ENCODE measurements around the gene ETV3.

ETV3 gene

GRCh38 chr1:157139052-157139715 lies 989 bp upstream of the ETV3 start:
- H3K4me3 ChIP-seq (ENCODE audit: low read depth, low read length) = peak overlapping the region; percentile 96
- TF ChIP-seq CTCF (IDR thresholded peaks at IDR 0.05; ENCODE audit: borderline replicate concordance, insufficient read depth, low read depth, low read length) = no peak

DNA sequence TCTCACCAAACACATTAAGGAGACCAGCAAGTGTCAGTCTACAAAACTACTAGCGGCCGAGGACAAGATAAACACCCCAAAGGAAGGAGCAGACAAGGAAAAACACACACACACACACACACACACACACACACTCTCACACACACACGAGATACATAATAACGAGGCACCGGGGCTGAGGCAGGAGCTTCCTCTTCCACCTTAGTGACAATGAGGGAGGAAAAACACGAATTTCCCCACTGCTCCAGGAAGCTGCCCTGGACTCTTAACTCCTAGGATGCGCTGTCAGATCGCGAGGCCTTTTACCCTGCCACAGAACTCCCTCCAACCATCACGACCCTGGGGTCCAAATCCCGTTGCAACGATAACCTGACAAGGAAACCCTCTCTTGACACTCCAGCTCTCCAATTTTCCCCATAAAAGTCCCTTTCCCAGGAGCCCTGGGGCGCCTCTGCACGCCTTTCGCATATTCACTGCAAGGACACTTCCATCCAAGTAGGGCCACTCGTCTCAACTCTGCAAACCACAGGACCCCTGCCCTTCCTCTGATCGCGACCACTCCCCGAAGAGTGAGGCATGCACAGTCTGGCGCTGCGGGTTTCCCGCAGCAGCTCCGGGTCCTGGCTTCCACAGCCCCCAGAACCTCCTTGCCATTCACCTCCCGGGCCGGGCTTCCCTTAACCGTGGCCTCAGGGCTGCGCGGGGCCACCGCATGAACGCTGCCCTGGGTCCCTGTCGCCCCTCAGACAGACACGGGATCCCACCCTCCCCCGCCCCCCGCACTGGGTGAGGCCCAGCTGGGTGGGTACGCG lies 581 bp downstream of the ETV3 start:
- no peak for TF ChIP-seq CTCF (IDR thresholded peaks at IDR 0.05; ENCODE audit: borderline replicate concordance, insufficient read depth, low read depth, low read length)

GRCh38 chr1:157137046-157137407 lies 1.2 kb downstream of the ETV3 start:
- peak overlapping the region; percentile 96 for H3K4me3 ChIP-seq (ENCODE audit: low read depth, low read length)

More for the DNA sequence above, 581 bp downstream of the ETV3 start:
- peak overlapping the region; percentile 96 for H3K4me3 ChIP-seq (ENCODE audit: low read depth, low read length)

DNA sequence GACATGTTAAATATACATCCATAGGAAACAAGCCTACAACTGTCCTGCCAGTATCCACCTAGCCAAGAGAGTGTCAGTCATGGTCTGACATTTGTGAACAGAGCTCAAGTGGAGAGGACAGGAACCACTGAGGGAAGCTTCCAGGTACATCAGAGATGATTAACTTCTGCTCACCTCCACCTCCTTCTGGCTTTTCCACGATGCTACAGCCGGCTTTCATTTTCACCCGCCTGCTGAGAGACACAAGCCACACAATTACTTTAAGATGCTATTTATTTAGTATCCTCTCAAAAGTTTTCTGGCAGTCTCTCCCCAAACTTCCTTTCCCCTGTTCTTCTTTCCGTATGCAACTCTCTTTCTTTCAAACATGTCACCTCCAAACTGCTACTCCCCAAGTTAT lies 2.1 kb downstream of the ETV3 start:
- no peak for TF ChIP-seq CTCF (IDR thresholded peaks at IDR 0.05; ENCODE audit: borderline replicate concordance, insufficient read depth, low read depth, low read length)
- H3K4me3 ChIP-seq (ENCODE audit: low read depth, low read length) = no peak overlapping the region

More at GRCh38 chr1:157137046-157137407, 1.2 kb downstream of the ETV3 start:
- no peak for TF ChIP-seq CTCF (IDR thresholded peaks at IDR 0.05; ENCODE audit: borderline replicate concordance, insufficient read depth, low read depth, low read length)

DNA sequence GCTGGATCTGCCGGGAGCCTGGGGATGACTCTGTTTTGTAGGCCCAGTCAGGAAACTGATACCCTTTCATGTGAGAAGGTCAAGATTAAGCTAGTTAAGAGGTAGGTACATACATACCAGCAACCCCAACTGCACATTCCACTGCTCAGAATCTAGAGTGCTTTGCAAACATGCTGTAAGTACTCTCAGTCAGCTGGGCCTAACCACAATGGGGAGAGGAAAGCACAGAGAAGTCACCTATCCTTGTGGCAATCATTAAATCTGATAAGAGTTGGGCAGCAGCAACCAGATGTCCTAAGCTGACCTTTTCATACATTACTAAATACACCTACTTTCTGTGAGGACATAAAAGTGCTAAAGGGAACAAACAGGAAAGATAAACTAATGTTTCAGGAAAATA lies 2.5 kb downstream of the ETV3 start:
- no peak for TF ChIP-seq CTCF (IDR thresholded peaks at IDR 0.05; ENCODE audit: borderline replicate concordance, insufficient read depth, low read depth, low read length)
- H3K4me3 ChIP-seq (ENCODE audit: low read depth, low read length) = no peak overlapping the region

DNA sequence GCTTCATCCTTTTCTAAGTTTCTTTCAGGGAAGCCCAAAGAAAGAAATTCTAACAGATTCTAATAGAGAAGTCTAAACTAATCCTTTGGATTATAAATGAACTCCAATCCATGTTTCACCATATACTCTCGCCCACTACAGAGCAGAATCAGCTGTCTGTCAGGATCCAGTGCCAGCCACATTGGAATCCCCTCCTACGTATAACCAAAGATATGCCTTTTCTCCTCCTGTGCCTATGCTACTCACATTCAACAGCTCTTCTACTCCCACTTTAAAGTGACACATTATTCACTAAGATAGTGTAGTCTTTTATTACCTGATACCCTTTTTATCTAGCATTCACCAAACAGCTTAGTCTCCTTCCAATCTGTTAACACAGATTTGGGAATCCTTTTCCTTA lies 3.1 kb downstream of the ETV3 start:
- H3K4me3 ChIP-seq (ENCODE audit: low read depth, low read length) = no peak overlapping the region
- no peak for TF ChIP-seq CTCF (IDR thresholded peaks at IDR 0.05; ENCODE audit: borderline replicate concordance, insufficient read depth, low read depth, low read length)

GRCh38 chr1:157134442-157134841 lies 3.8 kb downstream of the ETV3 start:
- no peak overlapping the region for H3K4me3 ChIP-seq (ENCODE audit: low read depth, low read length)
- no peak for TF ChIP-seq CTCF (IDR thresholded peaks at IDR 0.05; ENCODE audit: borderline replicate concordance, insufficient read depth, low read depth, low read length)

Data from GM12875 (cell line).